ENCODE results near the gene WDR35. TPM values are rescaled to one million over a fixed set of nuclear protein-coding genes. Genes with fewer than 3 reads are reported as not detected.

WDR35 gene
- total and polyA plus RNA-seq, 5 donors from 2014 or later, result 1.3 to 3.8 (median 1.9) TPM

DNA sequence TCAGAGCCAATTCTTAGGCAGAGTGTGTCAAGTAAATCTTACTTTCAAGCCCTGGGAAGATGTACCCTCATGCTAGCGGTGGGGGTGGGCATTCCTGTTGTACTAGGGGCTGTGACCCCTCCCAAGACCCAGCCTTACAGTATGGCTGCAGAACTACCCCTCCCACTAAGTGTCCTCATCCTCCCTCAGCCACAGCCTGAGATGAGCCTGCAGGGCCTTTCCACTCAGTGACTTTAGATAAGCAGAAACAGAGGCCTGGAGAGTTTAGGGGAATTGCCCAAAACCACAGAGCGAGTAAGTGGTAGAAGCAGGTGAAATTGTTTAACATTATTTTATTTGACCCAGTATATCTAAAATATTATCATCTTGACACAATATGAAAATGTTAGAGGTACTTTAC lies 124.8 kb downstream of the WDR35 start:
- Histone ChIP-seq H3K36me3 (ENCODE audit: control insufficient read depth, insufficient read depth, low read length) (no peaks in the 10 kb centered on the region), H3K27ac (ENCODE audit: insufficient read depth, low read length, poor library complexity, severe bottlenecking) (no peak overlapping the region), H3K27me3 (ENCODE audit: control insufficient read depth, insufficient read depth, low read length) (no peaks in the 10 kb centered on the region), H3K4me1 (ENCODE audit: control insufficient read depth, insufficient read depth, low read length, poor library complexity, severe bottlenecking) (peaks cover 24% of the 10 kb centered on the region), H3K9me3 (ENCODE audit: control insufficient read depth in 2 of 2, low read length in 2 of 2) (no peaks in the 10 kb centered on the region), H3K4me3 (ENCODE audit: low read depth, low read length) (no peak overlapping the region)
- H3K4me3 Mint-ChIP-seq, result peak overlapping the region in 2 of 4 donors; percentile 16 to 38
- no peak for ATAC-seq (ENCODE audit: low read depth in 2 of 2)
- H3K36me3 Mint-ChIP-seq, result no peaks in the 10 kb centered on the region
- no peak for DNase-seq
- no peaks in the 10 kb centered on the region for H3K27me3 Mint-ChIP-seq
- H3K4me1 Mint-ChIP-seq, result peaks cover 7 to 26% (median 15%) of the 10 kb centered on the region in 4 donors
- H3K27ac Mint-ChIP-seq, result peak overlapping the region in 1 of 3 donors; percentile 25
- no peaks in the 10 kb centered on the region for H3K9me3 Mint-ChIP-seq

DNA sequence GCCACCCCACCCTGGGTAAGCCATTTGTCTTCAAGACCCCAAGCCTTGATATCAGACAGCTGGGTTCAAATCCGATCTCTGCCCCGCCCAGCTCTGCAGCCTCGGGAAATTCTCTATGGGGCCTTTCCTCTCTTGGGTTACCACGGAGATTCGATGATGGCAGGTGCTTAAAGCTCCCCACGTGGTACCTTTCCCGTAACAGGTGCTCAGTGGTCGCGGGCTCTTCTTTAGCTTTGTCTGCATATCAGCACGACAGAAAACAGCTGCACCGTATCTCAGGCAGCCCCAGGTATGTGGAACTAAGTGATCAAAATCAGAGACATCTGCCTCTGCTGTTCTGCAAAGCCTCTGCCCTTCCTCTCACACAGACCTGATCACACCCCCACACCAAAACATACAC lies 125.5 kb downstream of the WDR35 start:
- no peak overlapping the region for H3K4me3 ChIP-seq (ENCODE audit: low read depth, low read length)
- no peak for DNase-seq
- peaks cover 16% of the 10 kb centered on the region for H3K4me1 ChIP-seq (ENCODE audit: control insufficient read depth, insufficient read depth, low read length, poor library complexity, severe bottlenecking)
- H3K27me3 Mint-ChIP-seq, result no peaks in the 10 kb centered on the region
- H3K27ac ChIP-seq (ENCODE audit: insufficient read depth, low read length, poor library complexity, severe bottlenecking), result no peak overlapping the region
- ATAC-seq (ENCODE audit: low read depth in 2 of 2), result no peak
- H3K36me3 Mint-ChIP-seq, result no peaks in the 10 kb centered on the region
- no peaks in the 10 kb centered on the region for H3K9me3 ChIP-seq (ENCODE audit: control insufficient read depth in 2 of 2, low read length in 2 of 2)
- H3K36me3 ChIP-seq (ENCODE audit: control insufficient read depth, insufficient read depth, low read length), result no peaks in the 10 kb centered on the region
- no peaks in the 10 kb centered on the region for H3K27me3 ChIP-seq (ENCODE audit: control insufficient read depth, insufficient read depth, low read length)
- H3K27ac Mint-ChIP-seq, result no peak overlapping the region
- H3K9me3 Mint-ChIP-seq, result no peaks in the 10 kb centered on the region
- H3K4me1 Mint-ChIP-seq, result peaks cover 0 to 18% (median 10%) of the 10 kb centered on the region in 4 donors
- peak overlapping the region in 1 of 4 donors; percentile 16 for H3K4me3 Mint-ChIP-seq

DNA sequence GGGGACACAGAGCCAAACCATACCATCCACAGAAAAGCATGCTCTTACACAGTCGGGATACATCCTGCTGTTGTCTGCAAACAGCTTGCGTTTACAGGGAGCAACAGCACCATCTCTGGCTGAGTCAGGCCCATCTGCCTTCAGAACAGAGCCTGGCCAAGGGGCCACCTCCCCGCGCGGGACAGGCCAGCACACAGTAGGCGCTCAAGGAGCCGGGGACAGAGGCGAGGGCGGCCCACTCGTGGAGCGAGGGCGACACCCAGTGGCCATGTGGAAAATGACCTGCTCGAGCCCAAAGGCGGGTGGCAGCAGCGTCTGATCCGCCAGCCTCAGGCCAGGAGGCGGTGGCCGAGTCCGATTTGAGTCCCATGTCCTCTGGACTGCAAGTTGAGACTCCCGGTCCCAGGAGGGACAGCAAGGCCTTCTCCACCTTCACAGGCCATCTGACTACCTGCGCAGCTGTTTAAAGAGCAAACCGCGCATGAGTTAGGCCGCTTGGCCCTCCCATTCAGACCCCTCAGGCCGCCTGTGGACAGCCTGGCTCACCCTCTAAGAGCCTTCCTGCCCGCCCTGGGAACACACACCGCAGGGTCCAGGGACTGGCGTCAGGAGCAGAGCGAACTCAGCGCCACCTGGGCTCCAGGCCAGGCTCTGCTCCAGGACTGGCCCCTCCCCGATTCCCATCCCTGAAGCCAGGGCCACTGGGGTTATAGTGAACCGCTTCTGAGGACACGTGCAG lies 126.4 kb downstream of the WDR35 start:
- H3K36me3 Mint-ChIP-seq, result no peaks in the 10 kb centered on the region
- H3K4me1 Mint-ChIP-seq, result peaks cover 0 to 12% (median 8%) of the 10 kb centered on the region in 4 donors
- peaks cover 11% of the 10 kb centered on the region for H3K4me1 ChIP-seq (ENCODE audit: control insufficient read depth, insufficient read depth, low read length, poor library complexity, severe bottlenecking)
- ATAC-seq (ENCODE audit: low read depth in 2 of 2) (peak; percentile 69 to 78), DNase-seq (peak; percentile 49 to 62 (median 55))
- H3K27ac Mint-ChIP-seq, result no peak overlapping the region
- no peaks in the 10 kb centered on the region for H3K9me3 Mint-ChIP-seq
- H3K27me3 ChIP-seq (ENCODE audit: control insufficient read depth, insufficient read depth, low read length), result no peaks in the 10 kb centered on the region
- H3K4me3 Mint-ChIP-seq, result no peak overlapping the region
- no peak overlapping the region for H3K27ac ChIP-seq (ENCODE audit: insufficient read depth, low read length, poor library complexity, severe bottlenecking)
- no peaks in the 10 kb centered on the region for H3K36me3 ChIP-seq (ENCODE audit: control insufficient read depth, insufficient read depth, low read length)
- H3K4me3 ChIP-seq (ENCODE audit: low read depth, low read length), result no peak overlapping the region
- H3K27me3 Mint-ChIP-seq, result no peaks in the 10 kb centered on the region
- H3K9me3 ChIP-seq (ENCODE audit: control insufficient read depth in 2 of 2, low read length in 2 of 2), result no peaks in the 10 kb centered on the region

DNA sequence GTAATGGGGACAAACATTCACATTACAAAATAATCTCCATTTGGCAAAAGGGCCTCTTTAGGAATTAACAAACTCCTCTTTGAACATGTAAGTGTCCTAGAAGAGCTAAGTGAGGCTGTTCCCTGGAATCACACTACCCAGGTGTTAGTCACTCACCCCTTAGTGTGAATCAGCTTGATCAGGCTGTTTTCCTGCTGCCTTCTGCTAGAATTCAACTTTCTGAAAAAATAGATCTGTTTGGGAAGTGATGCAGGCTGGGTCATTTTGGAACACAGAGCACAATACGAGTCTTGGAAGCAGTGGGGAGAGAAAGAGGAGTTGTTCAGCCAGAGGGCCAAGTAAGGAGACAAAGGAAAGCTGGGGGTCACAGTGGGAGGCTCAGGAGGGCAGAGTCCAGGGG lies 128.1 kb downstream of the WDR35 start:
- Histone ChIP-seq H3K4me3 (ENCODE audit: low read depth, low read length) (no peak overlapping the region), H3K27me3 (ENCODE audit: control insufficient read depth, insufficient read depth, low read length) (no peaks in the 10 kb centered on the region), H3K9me3 (ENCODE audit: control insufficient read depth in 2 of 2, low read length in 2 of 2) (no peaks in the 10 kb centered on the region), H3K4me1 (ENCODE audit: control insufficient read depth, insufficient read depth, low read length, poor library complexity, severe bottlenecking) (peaks cover 7% of the 10 kb centered on the region), H3K36me3 (ENCODE audit: control insufficient read depth, insufficient read depth, low read length) (no peaks in the 10 kb centered on the region), H3K27ac (ENCODE audit: insufficient read depth, low read length, poor library complexity, severe bottlenecking) (no peak overlapping the region)
- H3K4me1 Mint-ChIP-seq, result peaks cover 0 to 6% (median under 1%) of the 10 kb centered on the region in 4 donors
- H3K27me3 Mint-ChIP-seq, result peaks cover 3% of the 10 kb centered on the region
- no peak overlapping the region for H3K4me3 Mint-ChIP-seq
- no peaks in the 10 kb centered on the region for H3K9me3 Mint-ChIP-seq
- no peak for ATAC-seq (ENCODE audit: low read depth in 2 of 2)
- no peak overlapping the region for H3K27ac Mint-ChIP-seq
- no peaks in the 10 kb centered on the region for H3K36me3 Mint-ChIP-seq
- DNase-seq, result no peak

Other genes with a start within 250 kb of the WDR35 start
- gene TTC32, start 88.1 kb downstream of the WDR35 start, total RNA-seq, result 40.6 TPM
- gene TTC32, start 88.1 kb downstream of the WDR35 start, polyA plus RNA-seq, result 10 to 100 TPM; 24.7 to 39.1 (median 29.2) TPM
- not detected for gene MATN3, start 22.6 kb upstream of the WDR35 start, total RNA-seq
- gene MATN3, start 22.6 kb upstream of the WDR35 start, polyA plus RNA-seq, result not detected
- gene LAPTM4A, start 61.5 kb upstream of the WDR35 start, total RNA-seq, result 74.1 TPM
- 100 to 1,000 TPM; 118 to 141 (median 133) TPM for gene LAPTM4A, start 61.5 kb upstream of the WDR35 start, polyA plus RNA-seq
- not detected for gene SDC1, start 235.0 kb upstream of the WDR35 start, total RNA-seq
- not detected for gene SDC1, start 235.0 kb upstream of the WDR35 start, polyA plus RNA-seq